ENCODE results near the gene CFAP61. TPM values are rescaled to one million over a fixed set of nuclear protein-coding genes. Genes with fewer than 3 reads are reported as not detected.
"Not testable (repeated sequence)": the region's sequence is repeated elsewhere in the genome, so short reads cannot be mapped to it uniquely, and the experiment has no call there.

CFAP61 gene
- total RNA-seq, 4 donors from 2014 or later, result 0.19 to 1.4 (median 1.1) TPM

DNA sequence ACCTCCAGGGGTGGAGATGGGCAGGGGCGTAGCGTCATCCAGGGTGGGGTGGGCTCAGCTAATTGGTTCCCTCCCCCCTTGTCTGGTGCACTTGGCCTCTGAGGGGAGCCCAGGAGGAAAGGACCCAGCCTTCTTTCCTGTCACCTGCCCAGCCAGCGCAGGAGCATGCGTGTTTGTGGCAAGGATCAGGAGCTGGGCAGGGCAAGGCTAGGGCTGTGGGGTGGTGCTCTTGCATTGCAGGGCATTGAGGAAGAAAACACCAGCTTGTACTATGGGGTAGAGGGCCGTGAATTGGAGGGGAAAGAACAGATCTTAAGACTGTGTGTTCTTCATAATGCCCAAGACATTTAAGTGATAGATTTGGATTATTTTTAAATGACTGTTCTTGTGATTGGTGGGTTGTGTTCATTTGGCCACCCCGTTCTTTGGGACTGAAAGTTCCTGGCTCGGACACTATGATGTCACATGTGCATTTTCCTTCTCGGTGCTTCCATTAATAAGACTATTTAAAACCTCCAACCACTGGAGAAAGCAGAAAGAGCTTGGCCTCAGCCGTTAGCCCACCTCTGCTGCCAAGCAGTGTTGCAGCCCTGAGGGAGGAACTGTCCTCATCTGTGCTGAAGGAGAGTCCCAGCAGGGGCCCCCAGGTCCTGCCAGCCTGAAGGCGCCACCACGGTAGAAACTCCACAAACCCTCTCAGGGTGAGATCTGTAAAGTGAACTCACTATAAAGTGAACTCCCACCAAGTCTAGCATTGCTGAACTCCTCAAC, 179.4 kb downstream of the CFAP61 start:
- TF ChIP-seq, protein P1, sequence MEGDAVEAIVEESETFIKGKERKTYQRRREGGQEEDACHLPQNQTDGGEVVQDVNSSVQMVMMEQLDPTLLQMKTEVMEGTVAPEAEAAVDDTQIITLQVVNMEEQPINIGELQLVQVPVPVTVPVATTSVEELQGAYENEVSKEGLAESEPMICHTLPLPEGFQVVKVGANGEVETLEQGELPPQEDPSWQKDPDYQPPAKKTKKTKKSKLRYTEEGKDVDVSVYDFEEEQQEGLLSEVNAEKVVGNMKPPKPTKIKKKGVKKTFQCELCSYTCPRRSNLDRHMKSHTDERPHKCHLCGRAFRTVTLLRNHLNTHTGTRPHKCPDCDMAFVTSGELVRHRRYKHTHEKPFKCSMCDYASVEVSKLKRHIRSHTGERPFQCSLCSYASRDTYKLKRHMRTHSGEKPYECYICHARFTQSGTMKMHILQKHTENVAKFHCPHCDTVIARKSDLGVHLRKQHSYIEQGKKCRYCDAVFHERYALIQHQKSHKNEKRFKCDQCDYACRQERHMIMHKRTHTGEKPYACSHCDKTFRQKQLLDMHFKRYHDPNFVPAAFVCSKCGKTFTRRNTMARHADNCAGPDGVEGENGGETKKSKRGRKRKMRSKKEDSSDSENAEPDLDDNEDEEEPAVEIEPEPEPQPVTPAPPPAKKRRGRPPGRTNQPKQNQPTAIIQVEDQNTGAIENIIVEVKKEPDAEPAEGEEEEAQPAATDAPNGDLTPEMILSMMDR (IDR thresholded peaks at IDR 0.05), result no peak
- no peak for TF ChIP-seq POLR2A (IDR thresholded peaks at IDR 0.05)
- WGBS, 2 donors, result 67 to 80% methylated on average over 11 of the region's 11 CpGs
- no peak overlapping the region for H3K4me3 ChIP-seq (ENCODE audit: low read depth, poor library complexity, severe bottlenecking)
- no peak for DNase-seq (ENCODE audit: low spot score in 2 of 2)
- intact Hi-C loops (cut with DNase I; ENCODE audit: low total_unique reads), result no loop called here

DNA sequence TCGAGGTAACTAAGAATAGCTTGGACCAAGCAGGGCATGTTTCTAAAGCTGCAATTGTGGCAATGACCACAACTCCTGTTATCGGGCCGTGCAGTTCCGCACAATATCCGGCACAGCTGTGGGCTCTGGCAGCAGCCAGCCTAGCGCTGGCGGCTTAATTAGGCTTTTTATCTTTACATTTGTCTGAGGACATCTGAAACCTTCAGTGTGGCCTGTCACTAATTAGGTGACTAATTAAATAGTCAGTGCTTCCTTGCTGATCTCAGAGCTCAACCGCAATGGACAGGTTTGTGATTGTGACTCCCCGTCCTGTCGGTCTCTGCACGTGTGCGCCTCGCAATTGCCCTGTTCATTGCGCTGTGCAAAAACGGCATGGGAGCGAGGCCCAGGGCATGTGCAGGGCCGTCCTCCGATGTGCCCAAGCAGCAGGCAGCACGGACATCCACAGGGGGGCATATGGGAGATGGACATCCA, 180.7 kb downstream of the CFAP61 start:
- TF ChIP-seq, protein P1 (IDR thresholded peaks at IDR 0.05), result no peak
- TF ChIP-seq POLR2A (IDR thresholded peaks at IDR 0.05), result no peak
- WGBS, 2 donors, result 92 to 96% methylated on average over 19 of the region's 19 CpGs
- H3K4me3 ChIP-seq (ENCODE audit: low read depth, poor library complexity, severe bottlenecking), result no peak overlapping the region
- DNase-seq (ENCODE audit: low spot score in 2 of 2), result no peak
- intact Hi-C loops (cut with DNase I; ENCODE audit: low total_unique reads), result no loop called here

DNA sequence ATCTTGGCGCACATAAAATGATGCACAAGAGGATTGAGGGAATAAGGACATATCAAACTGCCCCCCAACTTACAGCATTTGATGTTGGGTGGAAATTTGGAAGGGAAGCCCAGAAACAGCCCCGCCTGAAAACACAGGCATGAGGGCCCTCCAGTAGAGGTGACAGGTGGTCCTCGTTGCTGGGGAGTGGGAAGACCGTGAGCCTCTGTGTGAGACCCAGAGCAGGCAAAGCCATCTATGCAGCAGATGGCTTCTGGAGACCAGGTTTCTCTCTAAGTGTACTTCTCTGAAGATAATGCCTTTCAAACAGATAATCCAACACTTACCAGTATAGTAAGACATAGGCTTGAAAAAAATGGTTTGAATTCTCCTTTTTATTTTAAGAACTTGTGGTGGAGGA, 183.3 kb downstream of the CFAP61 start:
- intact Hi-C loops (cut with DNase I; ENCODE audit: low total_unique reads), result loop anchor here (5.0 kb wide), 1 partner anchor 153 kb away; no protein-coding TSS in a partner anchor
- WGBS, 2 donors, result 82 to 90% methylated on average over 4 of the region's 4 CpGs
- no peak for TF ChIP-seq POLR2A (IDR thresholded peaks at IDR 0.05)
- TF ChIP-seq, protein P1 (IDR thresholded peaks at IDR 0.05), result no peak

DNA sequence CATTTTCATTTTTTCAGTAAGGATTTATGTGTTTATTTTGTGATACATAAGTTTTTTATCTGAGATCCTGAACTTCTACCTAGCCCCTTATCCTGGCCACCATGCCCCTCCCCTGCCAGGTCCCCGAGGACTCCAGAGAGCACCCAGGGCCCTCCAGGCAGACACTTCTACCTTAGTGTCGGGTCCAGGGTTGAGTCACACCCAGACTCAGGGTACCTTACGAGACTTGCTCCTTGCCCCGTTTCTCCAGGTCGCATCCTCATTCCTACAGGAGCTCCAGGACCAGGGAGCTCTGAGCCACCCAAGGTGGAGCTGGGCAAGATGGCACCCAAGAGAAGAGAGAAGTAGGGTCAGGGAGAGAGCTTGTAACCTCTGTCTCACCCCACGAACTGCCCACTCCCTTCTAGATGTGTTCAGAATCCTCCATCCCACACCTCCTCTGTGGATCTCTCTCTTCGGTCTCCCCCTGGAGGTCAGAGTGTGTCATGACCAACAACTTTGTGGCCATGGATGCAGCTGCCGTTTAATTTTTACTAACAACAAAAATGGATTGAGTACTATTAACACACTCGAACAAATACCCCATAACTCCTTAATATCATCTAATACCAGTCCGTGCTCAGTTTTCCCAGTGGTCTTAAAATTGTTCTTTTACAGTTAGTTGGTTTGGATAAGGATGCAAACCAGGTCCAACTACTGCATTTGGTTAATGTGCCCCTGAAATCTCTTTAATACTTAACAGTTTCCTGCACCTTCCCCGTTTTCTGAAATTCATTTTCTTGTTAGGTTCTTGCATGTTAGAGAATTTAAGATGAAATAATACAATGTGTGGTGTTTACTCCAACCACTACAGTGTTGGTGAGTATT, 185.0 kb downstream of the CFAP61 start:
- WGBS, 2 donors, result 45 to 47% methylated on average over 11 of the region's 11 CpGs
- TF ChIP-seq, protein P1 (IDR thresholded peaks at IDR 0.05), result no peak
- no peak for TF ChIP-seq POLR2A (IDR thresholded peaks at IDR 0.05)
- DNase-seq (ENCODE audit: low spot score in 2 of 2), result peak in 1 of 2 donors; percentile 40
- intact Hi-C loops (cut with DNase I; ENCODE audit: low total_unique reads), result loop anchor here (5.0 kb wide), 1 partner anchor 155 kb away; no protein-coding TSS in a partner anchor
- no peak overlapping the region for H3K4me3 ChIP-seq (ENCODE audit: low read depth, poor library complexity, severe bottlenecking)

More for the DNA sequence above, 183.3 kb downstream of the CFAP61 start:
- no peak for DNase-seq (ENCODE audit: low spot score in 2 of 2)
- H3K4me3 ChIP-seq (ENCODE audit: low read depth, poor library complexity, severe bottlenecking), result no peak overlapping the region

DNA sequence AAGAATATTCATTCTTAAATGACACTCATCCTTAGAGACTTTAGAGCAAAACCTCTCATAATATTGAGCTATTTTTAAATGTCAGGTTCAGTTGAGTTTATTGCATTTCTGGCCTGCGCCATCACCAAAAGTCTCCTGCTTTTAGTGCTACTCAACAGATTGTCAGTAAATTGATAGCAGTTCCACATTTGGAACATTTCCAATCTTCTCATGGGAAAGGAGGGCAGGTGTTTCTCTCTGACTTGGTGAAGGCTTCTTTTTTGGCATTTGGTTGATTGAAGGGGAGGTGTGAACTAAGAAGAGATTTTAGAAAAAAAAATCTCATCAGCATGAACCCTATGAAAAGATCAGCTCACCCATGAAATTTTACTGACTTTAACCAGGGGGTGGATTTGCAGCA, 189.6 kb downstream of the CFAP61 start:
- H3K4me3 ChIP-seq (ENCODE audit: low read depth, poor library complexity, severe bottlenecking), result no peak overlapping the region
- 84 to 87% methylated on average over 1 of the region's 1 CpG for WGBS, 2 donors
- intact Hi-C loops (cut with DNase I; ENCODE audit: low total_unique reads), result no loop called here
- no peak for DNase-seq (ENCODE audit: low spot score in 2 of 2)
- no peak for TF ChIP-seq POLR2A (IDR thresholded peaks at IDR 0.05)
- TF ChIP-seq, protein P1 (IDR thresholded peaks at IDR 0.05), result no peak

DNA sequence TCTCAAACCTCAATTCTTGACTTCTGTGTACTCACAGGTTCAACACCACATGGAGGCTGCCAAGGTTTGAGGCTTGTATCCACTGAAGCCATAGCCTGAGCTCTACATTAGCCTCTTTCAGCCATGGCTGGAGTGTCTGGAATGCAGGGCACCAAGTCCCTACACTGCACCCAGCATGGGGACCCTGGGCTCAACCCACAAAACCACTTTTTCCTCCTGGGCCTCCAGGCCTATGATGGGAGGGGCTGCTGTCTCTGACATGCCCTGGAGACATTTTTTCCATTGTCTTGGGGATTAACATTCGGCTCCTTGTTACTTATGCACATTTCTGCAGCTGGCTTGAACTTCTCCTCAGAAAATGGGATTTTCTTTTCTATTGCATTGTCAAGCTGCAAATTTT, 192.1 kb downstream of the CFAP61 start:
- intact Hi-C loops (cut with DNase I; ENCODE audit: low total_unique reads); H3K4me3 ChIP-seq (ENCODE audit: low read depth, poor library complexity, severe bottlenecking); DNase-seq (ENCODE audit: low spot score in 2 of 2): not testable (repeated sequence)
- WGBS, 2 donors, result 48 to 67% methylated on average over 1 of the region's 1 CpG
